ENCODE results near the gene NTN5.
A peak's percentile ranks its signal among the peaks of the same experiment; 100 is the strongest.

DNA sequence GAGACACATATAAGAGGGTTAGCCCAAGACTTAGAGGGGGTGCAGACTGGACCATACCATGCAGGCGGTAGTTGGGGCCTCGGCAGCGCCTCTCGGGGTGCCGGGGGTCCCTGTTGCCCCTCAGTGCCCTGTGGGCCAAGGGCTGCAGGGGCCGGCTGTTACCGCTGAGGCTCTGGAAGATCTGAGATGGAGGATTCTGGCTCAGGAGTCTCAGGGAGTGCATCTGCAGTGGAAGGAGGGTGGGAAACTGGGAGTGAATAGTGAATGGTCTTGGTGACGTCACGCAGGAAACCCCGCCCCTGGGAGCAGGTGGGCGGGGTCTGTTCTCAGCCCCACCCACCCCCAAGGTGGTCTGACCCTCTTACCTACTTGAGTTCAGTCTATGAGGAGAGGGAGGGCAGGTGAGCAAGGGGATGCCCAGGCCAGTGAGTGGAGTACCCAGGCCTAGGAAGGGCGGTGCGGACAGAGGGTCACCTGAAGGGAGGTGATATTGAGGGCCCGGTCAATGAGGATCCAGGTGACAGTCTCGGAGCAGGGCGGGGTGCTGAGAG lies 33.9 kb downstream of the NTN5 start:
- TF ChIP-seq, protein P1, sequence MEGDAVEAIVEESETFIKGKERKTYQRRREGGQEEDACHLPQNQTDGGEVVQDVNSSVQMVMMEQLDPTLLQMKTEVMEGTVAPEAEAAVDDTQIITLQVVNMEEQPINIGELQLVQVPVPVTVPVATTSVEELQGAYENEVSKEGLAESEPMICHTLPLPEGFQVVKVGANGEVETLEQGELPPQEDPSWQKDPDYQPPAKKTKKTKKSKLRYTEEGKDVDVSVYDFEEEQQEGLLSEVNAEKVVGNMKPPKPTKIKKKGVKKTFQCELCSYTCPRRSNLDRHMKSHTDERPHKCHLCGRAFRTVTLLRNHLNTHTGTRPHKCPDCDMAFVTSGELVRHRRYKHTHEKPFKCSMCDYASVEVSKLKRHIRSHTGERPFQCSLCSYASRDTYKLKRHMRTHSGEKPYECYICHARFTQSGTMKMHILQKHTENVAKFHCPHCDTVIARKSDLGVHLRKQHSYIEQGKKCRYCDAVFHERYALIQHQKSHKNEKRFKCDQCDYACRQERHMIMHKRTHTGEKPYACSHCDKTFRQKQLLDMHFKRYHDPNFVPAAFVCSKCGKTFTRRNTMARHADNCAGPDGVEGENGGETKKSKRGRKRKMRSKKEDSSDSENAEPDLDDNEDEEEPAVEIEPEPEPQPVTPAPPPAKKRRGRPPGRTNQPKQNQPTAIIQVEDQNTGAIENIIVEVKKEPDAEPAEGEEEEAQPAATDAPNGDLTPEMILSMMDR (conservative IDR thresholded peaks at IDR 0.05; ENCODE audit: low read depth in 2 of 2), result no peak
- TF ChIP-seq POLR2AphosphoS5 (IDR thresholded peaks at IDR 0.05; ENCODE audit: low read depth), result peak; percentile 88
- TF ChIP-seq CREB1 (CRISPR knock-in tag; IDR thresholded peaks at IDR 0.05; ENCODE audit: low read depth), result peak; percentile 95
- TF ChIP-seq EZH2 (IDR thresholded peaks at IDR 0.05; ENCODE audit: low read depth, unreplicated experiment), result no peak
- TF ChIP-seq EZH2phosphoT487 (IDR thresholded peaks at IDR 0.05; ENCODE audit: unreplicated experiment), result no peak
